ENCODE results near the gene SNCAIP. TPM values are rescaled to one million over a fixed set of nuclear protein-coding genes. Genes with fewer than 3 reads are reported as not detected.

Gene SNCAIP
- total RNA-seq, 4 donors from 2014 or later: 0.57 to 12.4 (median 1.7) TPM

DNA sequence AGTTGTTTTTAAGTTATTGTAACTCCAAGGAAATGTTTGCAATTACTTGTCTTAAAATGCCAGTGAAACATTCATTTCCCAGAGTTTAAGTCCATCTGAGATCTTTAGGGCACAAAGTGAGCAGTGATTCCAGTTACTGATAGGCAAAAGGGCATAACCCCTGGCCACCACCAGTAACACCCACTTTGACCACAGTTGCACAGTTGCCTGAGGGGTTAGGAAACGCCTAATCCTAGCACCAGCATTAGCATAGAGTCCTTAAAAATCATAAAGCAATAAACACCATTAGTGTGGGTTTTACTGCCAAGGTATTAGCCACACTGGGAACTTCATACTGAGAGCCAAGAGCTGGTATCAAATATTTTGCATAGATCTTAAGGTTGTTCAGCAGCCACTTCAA lies 143.9 kb downstream of the SNCAIP start:
- no peaks in the 10 kb centered on the region for H3K9me3 ChIP-seq
- no peaks in the 10 kb centered on the region for H3K4me1 ChIP-seq
- TF ChIP-seq, protein P1, sequence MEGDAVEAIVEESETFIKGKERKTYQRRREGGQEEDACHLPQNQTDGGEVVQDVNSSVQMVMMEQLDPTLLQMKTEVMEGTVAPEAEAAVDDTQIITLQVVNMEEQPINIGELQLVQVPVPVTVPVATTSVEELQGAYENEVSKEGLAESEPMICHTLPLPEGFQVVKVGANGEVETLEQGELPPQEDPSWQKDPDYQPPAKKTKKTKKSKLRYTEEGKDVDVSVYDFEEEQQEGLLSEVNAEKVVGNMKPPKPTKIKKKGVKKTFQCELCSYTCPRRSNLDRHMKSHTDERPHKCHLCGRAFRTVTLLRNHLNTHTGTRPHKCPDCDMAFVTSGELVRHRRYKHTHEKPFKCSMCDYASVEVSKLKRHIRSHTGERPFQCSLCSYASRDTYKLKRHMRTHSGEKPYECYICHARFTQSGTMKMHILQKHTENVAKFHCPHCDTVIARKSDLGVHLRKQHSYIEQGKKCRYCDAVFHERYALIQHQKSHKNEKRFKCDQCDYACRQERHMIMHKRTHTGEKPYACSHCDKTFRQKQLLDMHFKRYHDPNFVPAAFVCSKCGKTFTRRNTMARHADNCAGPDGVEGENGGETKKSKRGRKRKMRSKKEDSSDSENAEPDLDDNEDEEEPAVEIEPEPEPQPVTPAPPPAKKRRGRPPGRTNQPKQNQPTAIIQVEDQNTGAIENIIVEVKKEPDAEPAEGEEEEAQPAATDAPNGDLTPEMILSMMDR (IDR thresholded peaks at IDR 0.05): no peak
- TF ChIP-seq POLR2A (IDR thresholded peaks at IDR 0.05): no peak

DNA sequence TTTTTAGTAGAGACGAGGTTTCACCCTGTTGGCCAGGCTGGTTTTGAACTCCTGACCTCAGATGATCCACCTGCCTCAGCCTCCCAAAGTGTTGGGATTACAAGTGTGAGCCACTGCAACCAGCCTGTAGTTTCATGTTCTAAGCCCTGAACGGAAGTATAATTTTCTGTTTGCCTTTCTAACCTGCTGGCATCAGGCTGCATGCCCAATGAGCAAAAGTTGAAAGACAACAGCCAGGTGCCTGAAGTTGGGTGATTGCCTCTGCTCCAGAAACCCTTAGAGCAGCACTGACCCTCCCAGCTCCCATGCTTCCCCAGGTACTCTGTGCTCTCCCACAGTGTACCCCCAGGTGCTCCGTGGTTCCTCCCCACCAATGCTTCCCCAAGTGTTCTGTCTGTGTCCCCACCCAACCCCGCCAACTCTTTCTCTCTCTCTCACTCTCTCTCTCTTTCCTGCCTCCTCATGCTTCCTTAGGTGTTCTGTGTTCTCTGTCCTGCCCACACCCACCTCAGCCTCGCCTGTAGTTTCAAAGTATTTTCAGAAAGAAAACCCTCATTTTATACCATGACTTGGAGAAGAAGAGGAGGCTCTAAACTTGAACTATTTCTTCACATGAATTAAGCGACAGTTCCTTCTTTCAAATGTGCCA lies 145.3 kb downstream of the SNCAIP start:
- Histone ChIP-seq H3K36me3 (no peaks in the 10 kb centered on the region), H3K4me1 (no peaks in the 10 kb centered on the region), H3K4me3 (no peak overlapping the region), H3K9me3 (no peaks in the 10 kb centered on the region), H3K27ac (no peak overlapping the region), H3K27me3 (no peaks in the 10 kb centered on the region)
- DNase-seq: no peak
- no peak for TF ChIP-seq POLR2A (IDR thresholded peaks at IDR 0.05)
- TF ChIP-seq, protein P1 (IDR thresholded peaks at IDR 0.05): no peak

More for the DNA sequence above, 143.9 kb downstream of the SNCAIP start:
- H3K36me3 ChIP-seq: no peaks in the 10 kb centered on the region
- no peak overlapping the region for H3K27ac ChIP-seq
- H3K27me3 ChIP-seq: no peaks in the 10 kb centered on the region
- DNase-seq: no peak
- H3K4me3 ChIP-seq: no peak overlapping the region

DNA sequence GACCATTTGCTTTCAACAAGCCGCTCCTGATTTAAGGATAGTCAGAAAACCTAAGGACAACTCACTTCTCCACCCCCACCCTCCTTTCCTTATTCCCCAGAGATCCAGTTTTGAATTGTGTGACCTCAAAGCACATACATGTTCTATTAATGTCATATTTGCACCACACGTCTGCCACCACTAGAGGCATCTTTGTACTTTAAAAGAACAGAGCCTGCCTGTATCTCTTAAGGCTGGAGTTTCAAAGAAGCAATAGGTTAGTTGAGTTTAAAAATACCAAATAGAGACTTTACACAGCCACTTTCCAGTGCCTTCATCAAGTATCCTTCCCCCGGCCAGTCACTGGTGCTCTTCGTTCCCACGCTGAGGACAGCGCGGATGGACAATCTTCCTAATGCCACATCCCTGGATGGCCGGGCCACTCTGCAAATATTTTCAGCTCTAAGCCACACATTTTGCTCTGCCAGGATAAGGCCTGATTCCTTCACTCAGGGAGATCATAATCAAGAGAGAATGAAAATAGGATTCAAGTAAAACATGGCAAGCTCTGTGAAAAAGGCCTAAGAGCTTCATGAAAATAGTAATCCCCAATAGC lies 146.3 kb downstream of the SNCAIP start:
- DNase-seq: peak in 1 of 3 donors; percentile 47
- H3K4me3 ChIP-seq: no peak overlapping the region
- no peak for TF ChIP-seq POLR2A (IDR thresholded peaks at IDR 0.05)
- TF ChIP-seq, protein P1 (IDR thresholded peaks at IDR 0.05): peak in 4 of 6 experiments; percentile 40 to 65 (median 58)

DNA sequence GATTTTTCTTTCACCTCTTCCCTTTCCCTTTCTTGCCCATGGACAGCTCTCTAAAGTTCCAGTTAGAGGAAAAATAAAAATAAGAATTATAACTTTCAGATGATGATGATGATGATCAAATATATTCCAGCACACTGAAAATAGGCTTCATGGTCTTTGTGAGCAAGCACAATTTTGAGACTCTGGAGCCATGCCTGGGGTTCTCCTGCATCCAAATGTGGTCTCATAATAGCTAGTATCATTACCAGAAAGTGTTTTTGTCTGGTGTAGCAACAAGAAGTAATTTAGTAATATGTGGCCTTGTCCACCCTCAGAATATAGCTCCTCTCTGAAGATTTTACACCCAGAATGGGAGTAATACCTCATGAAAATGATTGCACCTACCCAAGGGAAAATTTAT lies 150.4 kb downstream of the SNCAIP start:
- TF ChIP-seq, protein P1 (IDR thresholded peaks at IDR 0.05): no peak
- TF ChIP-seq POLR2A (IDR thresholded peaks at IDR 0.05): no peak
- no peak for DNase-seq
- H3K36me3 ChIP-seq: no peaks in the 10 kb centered on the region

More for the DNA sequence above, 146.3 kb downstream of the SNCAIP start:
- Histone ChIP-seq H3K4me1 (no peaks in the 10 kb centered on the region), H3K9me3 (no peaks in the 10 kb centered on the region), H3K27ac (no peak overlapping the region), H3K27me3 (no peaks in the 10 kb centered on the region), H3K36me3 (no peaks in the 10 kb centered on the region)

DNA sequence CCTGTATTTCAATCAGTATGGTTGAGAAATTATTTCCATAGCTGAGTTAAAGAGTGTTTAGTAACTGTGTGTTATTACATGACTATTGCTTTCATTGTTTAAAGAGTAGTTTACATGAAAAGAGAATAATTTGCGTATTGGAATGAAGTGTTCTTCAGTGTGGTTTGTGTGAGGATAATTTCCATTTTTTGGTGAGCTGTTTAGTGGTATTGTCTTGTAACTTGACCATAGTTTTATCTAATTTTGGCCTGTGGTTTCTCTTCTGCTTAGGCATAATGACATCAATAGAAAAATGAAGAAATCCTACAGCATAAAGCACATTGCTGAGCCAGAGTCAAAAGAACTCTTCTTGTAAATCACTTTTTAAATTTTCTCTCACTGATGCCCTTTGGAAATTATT lies 151.2 kb downstream of the SNCAIP start:
- H3K27ac ChIP-seq: no peak overlapping the region
- no peaks in the 10 kb centered on the region for H3K36me3 ChIP-seq
- no peak for DNase-seq
- no peaks in the 10 kb centered on the region for H3K27me3 ChIP-seq
- H3K4me3 ChIP-seq: no peak overlapping the region
- H3K4me1 ChIP-seq: no peaks in the 10 kb centered on the region
- no peaks in the 10 kb centered on the region for H3K9me3 ChIP-seq
- TF ChIP-seq, protein P1 (IDR thresholded peaks at IDR 0.05): no peak
- TF ChIP-seq POLR2A (IDR thresholded peaks at IDR 0.05): no peak

More for the DNA sequence above, 150.4 kb downstream of the SNCAIP start:
- Histone ChIP-seq H3K9me3 (no peaks in the 10 kb centered on the region), H3K4me1 (no peaks in the 10 kb centered on the region), H3K4me3 (no peak overlapping the region), H3K27ac (no peak overlapping the region), H3K27me3 (no peaks in the 10 kb centered on the region)
